HepG2 (cell line): ENCODE results near the gene AAMP. TPM values are rescaled to one million over a fixed set of nuclear protein-coding genes. Genes with fewer than 3 reads are reported as not detected.
A peak's percentile ranks its signal among the peaks of the same experiment; 100 is the strongest.

Experiments
- AGO2 ChIP-seq: fragments of 200-400 bp; formaldehyde crosslinking; optimal IDR thresholded peaks from 2 replicates; pipeline ENCODE3; 2017; ENCODE audit warnings: mild to moderate bottlenecking, low read depth, low read length, moderate library complexity
- EED ChIP-seq: sonication (generic); formaldehyde crosslinking; IDR thresholded peaks from 2 replicates; pipeline ENCODE4 v1.5.0; 2020; ENCODE audit warnings: mild to moderate bottlenecking, missing genetic modification reagents
- ELF1 ChIP-seq: sonication (generic); formaldehyde crosslinking; IDR thresholded peaks from 2 replicates; pipeline ENCODE4 v1.4.0; 2020; ENCODE audit warnings: missing genetic modification reagents
- FOXC1 ChIP-seq: sonication (generic); formaldehyde crosslinking; IDR thresholded peaks from 2 replicates; pipeline ENCODE4 v1.8.0; 2022; ENCODE audit warnings: mild to moderate bottlenecking, missing genetic modification reagents, borderline replicate concordance
- HNRNPK ChIP-seq: fragments of 200-400 bp; formaldehyde crosslinking; IDR thresholded peaks from 2 replicates; pipeline ENCODE4 v1.6.1; 2018; ENCODE audit warnings: low read length, low read depth, moderate library complexity, mild to moderate bottlenecking; ENCODE audit not compliant: poor library complexity, severe bottlenecking
- KDM4B ChIP-seq: sonication (generic); formaldehyde crosslinking; IDR thresholded peaks from 2 replicates; pipeline ENCODE4 v1.4.0; 2020; ENCODE audit warnings: missing genetic modification reagents
- NFKB2 ChIP-seq: sonication (generic); formaldehyde crosslinking; IDR thresholded peaks from 2 replicates; pipeline ENCODE4 v1.4.0; 2020; ENCODE audit warnings: missing genetic modification reagents, borderline replicate concordance
- POGZ ChIP-seq: sonication (generic); formaldehyde crosslinking; IDR thresholded peaks from 2 replicates; pipeline ENCODE4 v1.4.0; 2020; ENCODE audit warnings: mild to moderate bottlenecking, missing genetic modification reagents
- SNAI1 ChIP-seq: sonication (generic); formaldehyde crosslinking; IDR thresholded peaks from 2 replicates; pipeline ENCODE4 v1.5.0; 2020; ENCODE audit warnings: mild to moderate bottlenecking, missing genetic modification reagents, borderline replicate concordance
- SSRP1 ChIP-seq: IDR thresholded peaks from 2 replicates; pipeline ENCODE4 v1.6.1; 2016; ENCODE audit warnings: control low read depth
- ZBTB10 ChIP-seq: sonication (generic); formaldehyde crosslinking; IDR thresholded peaks from 2 replicates; pipeline ENCODE4 v1.4.0; 2020; ENCODE audit warnings: missing genetic modification reagents, borderline replicate concordance
- ZBTB46 ChIP-seq: sonication (generic); formaldehyde crosslinking; IDR thresholded peaks from 2 replicates; pipeline ENCODE4 v1.4.0; 2020; ENCODE audit warnings: mild to moderate bottlenecking, missing genetic modification reagents, borderline replicate concordance
- ZC3H4 ChIP-seq: sonication (generic); formaldehyde crosslinking; IDR thresholded peaks from 2 replicates; pipeline ENCODE4 v1.4.0; 2020; ENCODE audit warnings: missing genetic modification reagents, borderline replicate concordance
- ZNF263 ChIP-seq: sonication (generic); formaldehyde crosslinking; IDR thresholded peaks from 2 replicates; pipeline ENCODE4 v1.4.0; 2020; ENCODE audit warnings: missing genetic modification reagents
- ZNF282 ChIP-seq: fragments of 450-650 bp; IDR thresholded peaks from 2 replicates; pipeline ENCODE4 v1.6.1; 2018; ENCODE audit not compliant: partially characterized antibody
- ZNF460 ChIP-seq: sonication (generic); formaldehyde crosslinking; IDR thresholded peaks from 2 replicates; pipeline ENCODE4 v1.5.1; 2020; ENCODE audit warnings: missing genetic modification reagents, mild to moderate bottlenecking, borderline replicate concordance
- ZNF660 ChIP-seq: sonication (generic); formaldehyde crosslinking; IDR thresholded peaks from 2 replicates; pipeline ENCODE4 v1.5.1; 2020; ENCODE audit warnings: mild to moderate bottlenecking, low read depth, missing genetic modification reagents, borderline replicate concordance
- ZNF672 ChIP-seq: sonication (generic); formaldehyde crosslinking; IDR thresholded peaks from 2 replicates; pipeline ENCODE4 v1.8.1; 2022; ENCODE audit warnings: missing genetic modification reagents
- polyA plus RNA-seq, 8 experiments: library from polyadenylated mRNA; depleted of rRNA in 3 of 8; stranded (reverse) in 7 of 8; unstranded in 1 of 8; fragments of >200 nt; fragmentation: Illumina TruSeq in 4 of 8; extraction: Trizol in 4 of 8; gene quantifications; 2 replicates each; pipeline versions ENCODE4 v1.2.1 to v1.2.3, GENCODE V29; 2011 to 2016; ENCODE audit warnings: low read depth in 4 of 8, missing spikeins in 1 of 8, mixed read lengths in 1 of 8; ENCODE audit not compliant: insufficient read depth in 1 of 8
- total RNA-seq, 5 experiments: library from RNA; depleted of rRNA; stranded (reverse); fragments of >200 nt; fragmentation: Illumina TruSeq; extraction: Trizol; gene quantifications; 2 replicates each; pipeline ENCODE4 v1.2.3, GENCODE V29; 2016; ENCODE audit warnings: low read depth in 1 of 5
- TF ChIP-seq, protein P1 (sequence below): sonication (generic); formaldehyde crosslinking; IDR thresholded peaks from 2 replicates; pipeline ENCODE4 v1.4.0; 2020; ENCODE audit warnings: mild to moderate bottlenecking, missing genetic modification reagents
- TF ChIP-seq, protein P2 (sequence below): sonication (generic); formaldehyde crosslinking; IDR thresholded peaks from 2 replicates; pipeline ENCODE4 v1.4.0; 2020; ENCODE audit warnings: mild to moderate bottlenecking, missing genetic modification reagents
- TF ChIP-seq, protein P3 (sequence below): sonication (generic); formaldehyde crosslinking; IDR thresholded peaks from 2 replicates; pipeline ENCODE4 v1.4.0; 2020; ENCODE audit warnings: low read depth, mild to moderate bottlenecking, missing genetic modification reagents

The AAMP gene
- total and polyA plus RNA-seq, 2 of the 13 experiments (the other 11 are each of a cell fraction or from before 2014, with no cell fraction given): 110 to 186 TPM

GRCh38 chr2:218301176-218301819, 31.4 kb upstream of the AAMP start (continued):
- TF ChIP-seq, protein P1, sequence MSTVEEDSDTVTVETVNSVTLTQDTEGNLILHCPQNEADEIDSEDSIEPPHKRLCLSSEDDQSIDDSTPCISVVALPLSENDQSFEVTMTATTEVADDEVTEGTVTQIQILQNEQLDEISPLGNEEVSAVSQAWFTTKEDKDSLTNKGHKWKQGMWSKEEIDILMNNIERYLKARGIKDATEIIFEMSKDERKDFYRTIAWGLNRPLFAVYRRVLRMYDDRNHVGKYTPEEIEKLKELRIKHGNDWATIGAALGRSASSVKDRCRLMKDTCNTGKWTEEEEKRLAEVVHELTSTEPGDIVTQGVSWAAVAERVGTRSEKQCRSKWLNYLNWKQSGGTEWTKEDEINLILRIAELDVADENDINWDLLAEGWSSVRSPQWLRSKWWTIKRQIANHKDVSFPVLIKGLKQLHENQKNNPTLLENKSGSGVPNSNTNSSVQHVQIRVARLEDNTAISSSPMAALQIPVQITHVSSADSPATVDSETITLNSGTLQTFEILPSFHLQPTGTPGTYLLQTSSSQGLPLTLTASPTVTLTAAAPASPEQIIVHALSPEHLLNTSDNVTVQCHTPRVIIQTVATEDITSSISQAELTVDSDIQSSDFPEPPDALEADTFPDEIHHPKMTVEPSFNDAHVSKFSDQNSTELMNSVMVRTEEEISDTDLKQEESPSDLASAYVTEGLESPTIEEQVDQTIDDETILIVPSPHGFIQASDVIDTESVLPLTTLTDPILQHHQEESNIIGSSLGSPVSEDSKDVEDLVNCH: no peak
- peak; percentile 63 for TF ChIP-seq ELF1 (CRISPR knock-in tag)
- no peak for TF ChIP-seq EED (CRISPR knock-in tag)
- TF ChIP-seq POGZ (CRISPR knock-in tag): peak; percentile 84
- no peak for TF ChIP-seq ZBTB10 (CRISPR knock-in tag)
- TF ChIP-seq ZNF672 (CRISPR knock-in tag): no peak
- TF ChIP-seq NFKB2 (CRISPR knock-in tag): no peak
- 0 out of 2 replicates have a peak, but pooled peaks have one; percentile 30 for TF ChIP-seq ZNF263 (CRISPR knock-in tag)
- TF ChIP-seq AGO2: no peak
- TF ChIP-seq SNAI1 (CRISPR knock-in tag): no peak
- TF ChIP-seq, protein P2, sequence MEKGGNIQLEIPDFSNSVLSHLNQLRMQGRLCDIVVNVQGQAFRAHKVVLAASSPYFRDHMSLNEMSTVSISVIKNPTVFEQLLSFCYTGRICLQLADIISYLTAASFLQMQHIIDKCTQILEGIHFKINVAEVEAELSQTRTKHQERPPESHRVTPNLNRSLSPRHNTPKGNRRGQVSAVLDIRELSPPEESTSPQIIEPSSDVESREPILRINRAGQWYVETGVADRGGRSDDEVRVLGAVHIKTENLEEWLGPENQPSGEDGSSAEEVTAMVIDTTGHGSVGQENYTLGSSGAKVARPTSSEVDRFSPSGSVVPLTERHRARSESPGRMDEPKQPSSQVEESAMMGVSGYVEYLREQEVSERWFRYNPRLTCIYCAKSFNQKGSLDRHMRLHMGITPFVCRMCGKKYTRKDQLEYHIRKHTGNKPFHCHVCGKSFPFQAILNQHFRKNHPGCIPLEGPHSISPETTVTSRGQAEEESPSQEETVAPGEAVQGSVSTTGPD (CRISPR knock-in tag): no peak
- no peak for TF ChIP-seq ZNF282
- TF ChIP-seq ZBTB46 (CRISPR knock-in tag): no peak
- no peak for TF ChIP-seq ZNF660 (CRISPR knock-in tag)
- no peak for TF ChIP-seq HNRNPK
- TF ChIP-seq FOXC1 (CRISPR knock-in tag): 0 out of 2 replicates have a peak, but pooled peaks have one; percentile 31
- TF ChIP-seq KDM4B (CRISPR knock-in tag): peak; percentile 85; the same call in 1 of the 2 replicates
- no peak for TF ChIP-seq ZNF460 (CRISPR knock-in tag)
- peak; percentile 74; the same call in 1 of the 2 replicates for TF ChIP-seq SSRP1 (CRISPR knock-in tag)
- TF ChIP-seq, protein P3, sequence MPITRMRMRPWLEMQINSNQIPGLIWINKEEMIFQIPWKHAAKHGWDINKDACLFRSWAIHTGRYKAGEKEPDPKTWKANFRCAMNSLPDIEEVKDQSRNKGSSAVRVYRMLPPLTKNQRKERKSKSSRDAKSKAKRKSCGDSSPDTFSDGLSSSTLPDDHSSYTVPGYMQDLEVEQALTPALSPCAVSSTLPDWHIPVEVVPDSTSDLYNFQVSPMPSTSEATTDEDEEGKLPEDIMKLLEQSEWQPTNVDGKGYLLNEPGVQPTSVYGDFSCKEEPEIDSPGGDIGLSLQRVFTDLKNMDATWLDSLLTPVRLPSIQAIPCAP (CRISPR knock-in tag): no peak
- no peak for TF ChIP-seq ZC3H4
